ENCODE data around the gene FBXO24. TPM values are rescaled to one million over a fixed set of nuclear protein-coding genes. Genes with fewer than 3 reads are reported as not detected.

Gene FBXO24
- total and polyA plus RNA-seq, 9 of the 15 experiments (the other 6 are each of a cell fraction or from before 2014, with no cell fraction given), result 0.17 to 0.95 (median 0.50) TPM

DNA sequence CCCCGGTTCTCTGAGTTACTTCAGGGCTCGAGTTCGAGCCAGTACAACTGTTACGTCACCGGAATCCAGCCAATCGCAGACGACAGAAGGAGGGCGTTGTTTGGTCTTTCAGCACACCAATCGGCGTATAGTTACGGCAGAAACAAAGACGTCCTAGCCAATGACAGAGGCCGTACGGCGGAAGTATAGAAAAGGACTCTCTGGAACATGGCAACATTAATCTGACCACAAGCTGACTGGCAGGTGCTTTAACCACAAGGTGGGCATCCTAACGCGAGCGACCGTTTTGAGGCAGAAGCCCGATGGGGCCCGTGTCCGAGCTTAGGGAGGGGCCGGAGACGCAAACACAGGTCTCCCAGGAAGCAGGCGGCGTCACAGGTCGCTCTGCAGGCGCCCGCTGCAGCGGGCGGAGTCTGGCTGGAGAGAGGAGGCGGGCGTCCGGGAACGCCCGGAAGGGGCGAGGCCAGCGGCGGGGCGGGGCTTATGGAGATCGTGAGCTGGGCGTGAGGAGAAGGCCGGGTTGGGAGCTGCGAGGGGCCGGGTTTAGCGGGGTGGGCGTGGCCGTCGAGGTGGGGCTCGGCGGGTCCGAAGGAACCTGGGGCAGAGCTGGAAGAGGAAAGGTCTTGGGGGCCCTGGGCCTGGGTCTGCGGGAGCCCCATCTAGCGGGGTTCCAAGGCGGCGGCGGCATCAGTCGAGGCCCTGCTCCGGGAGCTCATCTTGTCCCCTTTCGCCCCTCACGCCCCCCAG is 26.0 kb downstream of the FBXO24 start, which contains the start of gene MOSPD3 (continued):
- TF ChIP-seq RBFOX2 (IDR thresholded peaks at IDR 0.05; ENCODE audit: low read depth, low read length) (peak; percentile 89), RFX5 (IDR thresholded peaks at IDR 0.05; ENCODE audit: low read depth, low read length) (peak; percentile 80), ASH1L (IDR thresholded peaks at IDR 0.05; ENCODE audit: borderline replicate concordance, low read depth, partially characterized antibody) (peak; percentile 86), ZNF23 (CRISPR knock-in tag; IDR thresholded peaks at IDR 0.05) (no peak), POLR2H (tag; IDR thresholded peaks at IDR 0.05; ENCODE audit: low read depth) (peak; percentile 86), TAF1 (IDR thresholded peaks at IDR 0.05; ENCODE audit: control insufficient read depth, extremely low read depth, insufficient read depth, low read length, severe bottlenecking) (peak; percentile 56), CBX8 (IDR thresholded peaks at IDR 0.05; ENCODE audit: borderline replicate concordance, extremely low read depth, low read depth, low read length, poor library complexity, severe bottlenecking) (no peak), NFATC3 (IDR thresholded peaks at IDR 0.05) (no peak), MYC (IDR thresholded peaks at IDR 0.05; ENCODE audit: low read depth, low read length) (peak; percentile 27; the same call in 1 of the 2 replicates), MYC (CRISPR knock-in tag; IDR thresholded peaks at IDR 0.05; ENCODE audit: borderline replicate concordance, low read depth) (no peak)
- TF ChIP-seq, protein P1, sequence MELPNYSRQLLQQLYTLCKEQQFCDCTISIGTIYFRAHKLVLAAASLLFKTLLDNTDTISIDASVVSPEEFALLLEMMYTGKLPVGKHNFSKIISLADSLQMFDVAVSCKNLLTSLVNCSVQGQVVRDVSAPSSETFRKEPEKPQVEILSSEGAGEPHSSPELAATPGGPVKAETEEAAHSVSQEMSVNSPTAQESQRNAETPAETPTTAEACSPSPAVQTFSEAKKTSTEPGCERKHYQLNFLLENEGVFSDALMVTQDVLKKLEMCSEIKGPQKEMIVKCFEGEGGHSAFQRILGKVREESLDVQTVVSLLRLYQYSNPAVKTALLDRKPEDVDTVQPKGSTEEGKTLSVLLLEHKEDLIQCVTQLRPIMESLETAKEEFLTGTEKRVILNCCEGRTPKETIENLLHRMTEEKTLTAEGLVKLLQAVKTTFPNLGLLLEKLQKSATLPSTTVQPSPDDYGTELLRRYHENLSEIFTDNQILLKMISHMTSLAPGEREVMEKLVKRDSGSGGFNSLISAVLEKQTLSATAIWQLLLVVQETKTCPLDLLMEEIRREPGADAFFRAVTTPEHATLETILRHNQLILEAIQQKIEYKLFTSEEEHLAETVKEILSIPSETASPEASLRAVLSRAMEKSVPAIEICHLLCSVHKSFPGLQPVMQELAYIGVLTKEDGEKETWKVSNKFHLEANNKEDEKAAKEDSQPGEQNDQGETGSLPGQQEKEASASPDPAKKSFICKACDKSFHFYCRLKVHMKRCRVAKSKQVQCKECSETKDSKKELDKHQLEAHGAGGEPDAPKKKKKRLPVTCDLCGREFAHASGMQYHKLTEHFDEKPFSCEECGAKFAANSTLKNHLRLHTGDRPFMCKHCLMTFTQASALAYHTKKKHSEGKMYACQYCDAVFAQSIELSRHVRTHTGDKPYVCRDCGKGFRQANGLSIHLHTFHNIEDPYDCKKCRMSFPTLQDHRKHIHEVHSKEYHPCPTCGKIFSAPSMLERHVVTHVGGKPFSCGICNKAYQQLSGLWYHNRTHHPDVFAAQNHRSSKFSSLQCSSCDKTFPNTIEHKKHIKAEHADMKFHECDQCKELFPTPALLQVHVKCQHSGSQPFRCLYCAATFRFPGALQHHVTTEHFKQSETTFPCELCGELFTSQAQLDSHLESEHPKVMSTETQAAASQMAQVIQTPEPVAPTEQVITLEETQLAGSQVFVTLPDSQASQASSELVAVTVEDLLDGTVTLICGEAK (IDR thresholded peaks at IDR 0.05), result peak; percentile 84
- TF ChIP-seq, protein P1 (CRISPR knock-in tag; IDR thresholded peaks at IDR 0.05), result no peak
- TF ChIP-seq, protein P2, sequence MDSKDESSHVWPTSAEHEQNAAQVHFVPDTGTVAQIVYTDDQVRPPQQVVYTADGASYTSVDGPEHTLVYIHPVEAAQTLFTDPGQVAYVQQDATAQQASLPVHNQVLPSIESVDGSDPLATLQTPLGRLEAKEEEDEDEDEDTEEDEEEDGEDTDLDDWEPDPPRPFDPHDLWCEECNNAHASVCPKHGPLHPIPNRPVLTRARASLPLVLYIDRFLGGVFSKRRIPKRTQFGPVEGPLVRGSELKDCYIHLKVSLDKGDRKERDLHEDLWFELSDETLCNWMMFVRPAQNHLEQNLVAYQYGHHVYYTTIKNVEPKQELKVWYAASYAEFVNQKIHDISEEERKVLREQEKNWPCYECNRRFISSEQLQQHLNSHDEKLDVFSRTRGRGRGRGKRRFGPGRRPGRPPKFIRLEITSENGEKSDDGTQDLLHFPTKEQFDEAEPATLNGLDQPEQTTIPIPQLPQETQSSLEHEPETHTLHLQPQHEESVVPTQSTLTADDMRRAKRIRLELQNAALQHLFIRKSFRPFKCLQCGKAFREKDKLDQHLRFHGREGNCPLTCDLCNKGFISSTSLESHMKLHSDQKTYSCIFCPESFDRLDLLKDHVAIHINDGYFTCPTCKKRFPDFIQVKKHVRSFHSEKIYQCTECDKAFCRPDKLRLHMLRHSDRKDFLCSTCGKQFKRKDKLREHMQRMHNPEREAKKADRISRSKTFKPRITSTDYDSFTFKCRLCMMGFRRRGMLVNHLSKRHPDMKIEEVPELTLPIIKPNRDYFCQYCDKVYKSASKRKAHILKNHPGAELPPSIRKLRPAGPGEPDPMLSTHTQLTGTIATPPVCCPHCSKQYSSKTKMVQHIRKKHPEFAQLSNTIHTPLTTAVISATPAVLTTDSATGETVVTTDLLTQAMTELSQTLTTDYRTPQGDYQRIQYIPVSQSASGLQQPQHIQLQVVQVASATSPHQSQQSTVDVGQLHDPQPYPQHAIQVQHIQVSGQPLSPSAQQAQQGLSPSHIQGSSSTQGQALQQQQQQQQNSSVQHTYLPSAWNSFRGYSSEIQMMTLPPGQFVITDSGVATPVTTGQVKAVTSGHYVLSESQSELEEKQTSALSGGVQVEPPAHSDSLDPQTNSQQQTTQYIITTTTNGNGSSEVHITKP (IDR thresholded peaks at IDR 0.05; ENCODE audit: partially characterized antibody), result no peak
